CD4-positive, alpha-beta T cell treated with Interleukin-2 at 100 ng/mL for 4 hours (primary cell): ENCODE results near the gene KIAA2012.

Experiments used
- DNase-seq: peaks from one replicate; pipeline ENCODE4 v3.0.0-alpha.2; 2020; ENCODE audit warnings: low spot score

The KIAA2012 gene

GRCh38 chr2:202072737-202073401 is at the start of gene KIAA2012:
Gene KIAA2012 (plus strand): TSS chr2:202073255. CDS start chr2:202073628, 373 bp downstream.
- DNase-seq = no peak

- no peak for DNase-seq
These were observed 49.2 kb upstream of the KIAA2012 start for GRCh38 chr2:202023904-202024266.

GRCh38 chr2:202024871-202025270 is 48.2 kb upstream of the KIAA2012 start:
- DNase-seq = no peak

- DNase-seq = no peak
These were observed 47.2 kb upstream of the KIAA2012 start for GRCh38 chr2:202025816-202026215.

- DNase-seq = no peak
These were observed 46.5 kb upstream of the KIAA2012 start for GRCh38 chr2:202026507-202026906.

GRCh38 chr2:202030691-202031090 is 42.4 kb upstream of the KIAA2012 start:
- no peak for DNase-seq

- no peak for DNase-seq
These were observed 41.7 kb upstream of the KIAA2012 start for GRCh38 chr2:202031246-202031951.

- DNase-seq = peak; percentile 15
These were observed 40.2 kb upstream of the KIAA2012 start for GRCh38 chr2:202032846-202033316.

- DNase-seq = peak; percentile 88
These were observed 39.5 kb upstream of the KIAA2012 start, which contains the start of gene FZD7 for GRCh38 chr2:202033317-202034248. Gene FZD7 (plus strand): TSS chr2:202033855. CDS start chr2:202034648, 793 bp downstream.

GRCh38 chr2:202034249-202035088 is 38.6 kb upstream of the KIAA2012 start:
- DNase-seq = peak; percentile 15

- no peak for DNase-seq
These were observed 37.7 kb upstream of the KIAA2012 start for GRCh38 chr2:202035089-202035940.

- no peak for DNase-seq
These were observed 37.1 kb upstream of the KIAA2012 start for GRCh38 chr2:202035941-202036372.

- DNase-seq = no peak
These were observed 36.4 kb upstream of the KIAA2012 start for GRCh38 chr2:202036601-202037037.

GRCh38 chr2:202037086-202037485 is 36.0 kb upstream of the KIAA2012 start:
- DNase-seq = no peak

GRCh38 chr2:202038471-202039277 is 34.4 kb upstream of the KIAA2012 start:
- no peak for DNase-seq

GRCh38 chr2:202039278-202040078 is 33.6 kb upstream of the KIAA2012 start:
- no peak for DNase-seq

GRCh38 chr2:202040079-202040844 is 32.8 kb upstream of the KIAA2012 start:
- no peak for DNase-seq

- DNase-seq = no peak
These were observed 30.6 kb upstream of the KIAA2012 start for GRCh38 chr2:202042444-202042843.
